RCC 7860 (cell line): Measurements from ENCODE around the gene PUM1.

ENCODE experiments used
- DNase-seq: peaks from one replicate; pipeline ENCODE4 v3.0.0-alpha.2; 2015; ENCODE audit warnings: low spot score
- FAIRE-seq: peaks from 2 replicates; lab custom pipeline; 2012; peaks lifted over from hg19 to GRCh38; lab: Jason Lieb, UNC

PUM1 gene

GRCh38 chr1:30898031-30898815 lies 167.3 kb downstream of the PUM1 start:
- FAIRE-seq (no peak), DNase-seq (no peak)

- DNase-seq (no peak), FAIRE-seq (no peak)
Observed at GRCh38 chr1:30896905-30897304, 168.6 kb downstream of the PUM1 start.

GRCh38 chr1:30895944-30896660 lies 169.4 kb downstream of the PUM1 start:
- FAIRE-seq (no peak), DNase-seq (no peak)

DNA sequence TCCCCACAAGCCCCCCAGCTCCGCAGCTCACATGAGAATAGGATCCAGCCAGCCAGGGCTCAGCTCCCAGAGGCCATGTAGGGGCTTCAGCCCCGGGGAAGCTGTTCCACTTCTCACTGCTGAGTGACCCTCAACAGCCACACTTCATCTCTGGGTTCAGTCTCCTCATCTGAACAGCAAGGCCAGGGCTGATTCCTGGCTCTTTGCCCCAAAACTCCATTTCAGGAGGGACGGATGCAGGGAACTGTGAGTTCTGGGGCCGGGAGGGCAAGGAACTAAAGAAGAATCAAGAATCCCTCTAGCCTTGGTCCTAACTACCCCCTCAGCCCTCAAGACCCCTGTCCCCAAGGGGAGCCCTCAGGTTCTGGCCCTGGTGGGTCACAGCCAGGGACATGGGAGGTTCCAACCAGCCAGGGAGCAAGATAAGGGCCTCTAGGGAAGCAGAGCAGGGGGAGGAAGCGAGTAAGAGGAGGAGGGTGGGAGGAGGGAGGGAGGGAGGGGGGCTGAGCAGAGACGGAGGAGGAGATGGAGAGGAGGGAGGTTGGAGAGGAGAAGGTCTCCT lies 170.1 kb downstream of the PUM1 start:
- FAIRE-seq (no peak), DNase-seq (no peak)

DNA sequence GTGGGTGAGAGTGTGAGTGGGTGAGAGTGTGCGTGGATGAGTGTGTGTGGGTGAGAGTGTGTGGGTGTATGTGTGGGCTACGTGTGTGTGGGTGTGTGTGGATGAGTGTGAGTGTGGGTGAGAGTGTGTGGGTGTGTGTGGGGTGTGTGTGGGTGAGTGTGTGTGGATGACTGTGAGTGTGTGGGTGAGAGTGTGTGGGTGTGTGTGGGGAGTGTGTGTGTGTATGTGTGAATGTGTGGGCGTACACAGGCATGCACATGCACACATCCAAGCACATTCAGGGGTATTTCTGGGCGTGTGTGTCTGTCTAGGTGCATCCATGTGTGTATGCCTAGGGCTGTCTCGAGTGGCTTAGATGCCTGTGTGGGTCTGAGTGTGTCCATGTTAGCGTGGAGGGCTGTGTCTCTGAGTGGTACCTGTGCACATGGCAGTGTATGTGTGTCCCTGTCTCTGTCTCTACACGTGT lies 171.0 kb downstream of the PUM1 start:
- DNase-seq (no peak), FAIRE-seq (no peak)

DNA sequence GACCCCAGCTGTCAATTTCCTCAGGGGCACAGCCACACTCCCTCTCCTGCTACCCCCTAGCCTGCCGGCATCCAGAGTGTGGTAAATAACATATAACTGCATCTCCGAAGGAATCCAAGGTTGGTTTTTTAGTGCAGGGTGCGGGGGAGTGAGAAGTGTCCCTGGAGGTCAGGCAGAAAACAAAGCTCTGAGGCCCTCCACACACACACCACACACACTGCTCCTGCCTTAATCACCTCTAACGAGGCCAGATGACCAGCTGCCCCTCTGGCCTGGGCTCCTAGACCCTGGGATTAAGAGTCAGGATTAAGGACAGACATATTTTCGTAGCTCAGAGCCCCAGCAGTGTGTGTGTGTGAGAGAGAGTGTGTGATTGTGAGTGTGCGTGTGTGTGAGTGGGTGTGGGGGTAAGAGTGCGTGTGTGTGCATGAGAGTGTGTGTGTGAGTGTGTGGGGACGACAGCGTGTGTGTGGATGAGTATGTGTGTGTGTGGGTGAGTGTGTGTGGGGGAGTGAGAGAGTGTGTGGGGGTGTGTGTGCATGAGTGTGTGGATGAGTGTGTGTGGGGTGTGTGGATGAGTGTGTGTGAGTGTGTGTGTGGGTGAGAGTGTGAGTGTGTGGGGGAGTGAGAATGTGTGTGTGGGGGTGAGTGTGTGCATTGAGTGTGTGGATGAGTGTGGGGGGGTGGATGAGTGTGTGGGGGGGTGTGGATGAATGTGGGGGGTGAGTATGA lies 171.6 kb downstream of the PUM1 start:
- DNase-seq = no peak
- FAIRE-seq = no peak

DNA sequence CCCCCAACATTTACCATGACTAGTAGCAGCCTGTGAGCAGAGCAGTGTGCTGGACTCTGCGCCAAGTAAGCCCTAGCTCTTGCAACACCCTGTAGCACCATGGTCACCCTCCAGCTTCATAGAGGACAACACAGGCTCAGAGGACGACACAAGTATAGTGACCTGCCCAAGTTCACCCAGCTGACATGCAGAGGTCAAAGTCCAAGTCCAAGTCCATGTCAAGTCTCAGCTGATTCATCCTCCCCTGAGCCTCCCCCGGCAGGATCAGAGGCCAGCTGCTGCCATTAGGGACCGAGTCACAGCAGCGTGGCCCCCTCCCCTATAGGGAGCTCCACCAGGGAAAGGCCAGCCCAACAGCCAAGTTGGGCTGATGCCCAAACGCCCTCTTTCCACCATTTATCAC lies 172.8 kb downstream of the PUM1 start:
- DNase-seq = peak; percentile 16
- no peak for FAIRE-seq

DNA sequence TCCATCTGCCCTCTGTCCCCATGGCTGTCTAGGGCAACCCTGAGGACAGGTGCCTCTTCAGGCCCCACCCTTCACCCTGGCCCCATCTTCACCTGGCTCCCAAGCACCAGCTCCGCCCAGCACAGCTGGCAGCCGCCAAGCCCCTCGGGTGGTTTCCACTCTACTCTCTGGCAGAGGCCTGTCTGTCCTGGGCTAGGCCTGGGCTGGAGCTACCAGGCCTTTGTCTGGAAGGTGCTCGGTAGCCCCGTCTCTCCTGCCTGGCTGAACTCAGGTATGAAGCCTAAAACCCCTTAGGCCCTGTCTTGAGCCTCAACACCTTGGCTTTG lies 174.3 kb downstream of the PUM1 start:
- FAIRE-seq = no peak
- no peak for DNase-seq

GRCh38 chr1:30890502-30891226 lies 174.9 kb downstream of the PUM1 start:
- DNase-seq (no peak), FAIRE-seq (no peak)

DNA sequence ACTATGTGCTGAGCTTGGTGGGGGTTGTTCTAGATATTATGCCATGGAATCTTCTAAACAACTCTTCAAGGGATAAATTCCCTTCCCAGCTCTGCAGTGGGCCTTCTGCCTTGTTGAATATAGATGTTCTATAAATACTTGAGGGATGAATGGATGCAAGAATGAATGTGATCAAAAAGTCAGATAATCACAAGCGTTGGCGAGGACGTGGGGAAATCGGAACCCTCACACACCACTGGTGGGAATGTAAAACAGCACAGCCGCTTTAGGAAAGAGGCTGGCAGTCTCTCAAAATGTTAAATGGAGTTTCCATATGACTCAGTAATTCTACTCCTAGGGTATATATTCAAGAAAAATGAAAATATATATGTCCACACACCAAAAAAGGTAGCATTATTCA lies 176.0 kb downstream of the PUM1 start:
- FAIRE-seq = no peak

GRCh38 chr1:30888975-30889374 lies 176.5 kb downstream of the PUM1 start:
- no peak for FAIRE-seq
- DNase-seq = no peak

More for the DNA sequence above, 176.0 kb downstream of the PUM1 start:
- DNase-seq = no peak

GRCh38 chr1:30888391-30888790 lies 177.1 kb downstream of the PUM1 start:
- FAIRE-seq (no peak), DNase-seq (no peak)

DNA sequence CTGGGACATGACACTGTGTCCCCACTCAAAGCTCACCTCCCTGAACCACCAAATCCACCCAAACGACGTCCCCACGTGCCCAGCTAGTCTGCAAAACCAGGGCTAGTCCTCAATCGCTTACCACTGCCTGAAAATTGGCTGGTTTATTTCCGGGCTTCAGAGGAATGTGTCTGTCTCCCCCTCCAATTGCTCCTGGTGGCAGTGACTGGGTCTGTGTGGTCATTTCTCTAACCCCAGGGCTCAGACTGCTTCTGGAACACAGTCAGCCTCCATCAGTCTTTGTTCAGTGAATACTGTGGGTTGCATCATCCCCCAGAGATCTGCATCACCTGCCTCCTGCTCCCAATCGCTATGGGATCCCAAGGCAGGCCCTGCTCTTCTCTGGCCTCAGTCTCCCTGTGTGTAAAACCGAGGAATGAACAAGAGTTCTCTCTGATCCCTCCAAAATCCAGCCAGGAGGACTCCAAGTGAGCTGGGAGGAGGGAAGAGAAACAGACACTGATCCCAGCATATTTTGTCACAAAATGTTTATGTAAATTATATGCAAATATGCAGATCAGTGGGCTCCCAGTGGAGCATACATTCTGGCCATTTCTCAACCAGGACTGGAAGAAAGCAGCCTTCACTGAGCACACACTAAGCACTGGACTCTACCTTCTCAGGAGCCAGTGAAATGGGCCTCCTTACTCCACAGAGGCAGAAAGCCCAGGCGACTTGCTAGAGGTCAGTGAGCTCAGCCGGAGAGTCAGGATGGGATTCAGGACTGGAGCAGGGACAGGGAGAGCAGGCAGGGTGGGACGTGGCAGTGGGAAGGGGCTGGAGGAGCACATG lies 177.8 kb downstream of the PUM1 start:
- no peak for FAIRE-seq
- DNase-seq = no peak

DNA sequence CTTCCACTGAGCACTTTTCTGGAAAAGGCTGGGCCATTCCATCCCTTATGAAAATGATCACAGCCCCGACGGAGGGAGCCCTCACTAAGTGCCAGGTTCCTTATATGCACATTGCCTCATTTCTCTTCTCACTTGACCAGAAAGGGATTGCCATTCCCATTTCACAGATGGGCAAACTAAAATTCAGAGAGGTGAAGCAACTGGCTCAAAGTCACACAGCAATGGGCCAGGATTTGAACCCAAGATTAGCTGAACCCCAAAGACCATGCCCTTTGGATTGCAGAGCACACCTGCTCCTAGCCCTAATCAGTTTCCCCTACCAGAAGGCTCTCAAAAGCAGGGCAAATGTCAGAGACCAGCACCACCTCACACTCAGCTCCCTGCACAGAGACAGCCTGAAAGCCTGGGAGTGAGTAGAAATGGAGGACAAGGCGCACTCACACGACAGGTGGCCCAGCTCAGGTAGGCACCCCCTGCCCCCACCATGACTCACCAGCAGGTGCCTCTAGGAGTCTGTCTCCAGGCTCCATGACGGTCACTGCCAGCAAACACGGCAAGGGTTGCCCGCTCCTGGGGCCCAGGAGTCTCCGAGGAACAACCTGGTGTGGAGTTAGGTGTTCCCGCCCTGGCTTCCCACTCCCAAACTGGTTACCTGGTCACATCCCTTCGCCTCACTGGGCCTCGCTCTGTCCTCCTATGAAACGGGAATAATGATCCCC lies 178.6 kb downstream of the PUM1 start:
- no peak for FAIRE-seq
- no peak for DNase-seq

DNA sequence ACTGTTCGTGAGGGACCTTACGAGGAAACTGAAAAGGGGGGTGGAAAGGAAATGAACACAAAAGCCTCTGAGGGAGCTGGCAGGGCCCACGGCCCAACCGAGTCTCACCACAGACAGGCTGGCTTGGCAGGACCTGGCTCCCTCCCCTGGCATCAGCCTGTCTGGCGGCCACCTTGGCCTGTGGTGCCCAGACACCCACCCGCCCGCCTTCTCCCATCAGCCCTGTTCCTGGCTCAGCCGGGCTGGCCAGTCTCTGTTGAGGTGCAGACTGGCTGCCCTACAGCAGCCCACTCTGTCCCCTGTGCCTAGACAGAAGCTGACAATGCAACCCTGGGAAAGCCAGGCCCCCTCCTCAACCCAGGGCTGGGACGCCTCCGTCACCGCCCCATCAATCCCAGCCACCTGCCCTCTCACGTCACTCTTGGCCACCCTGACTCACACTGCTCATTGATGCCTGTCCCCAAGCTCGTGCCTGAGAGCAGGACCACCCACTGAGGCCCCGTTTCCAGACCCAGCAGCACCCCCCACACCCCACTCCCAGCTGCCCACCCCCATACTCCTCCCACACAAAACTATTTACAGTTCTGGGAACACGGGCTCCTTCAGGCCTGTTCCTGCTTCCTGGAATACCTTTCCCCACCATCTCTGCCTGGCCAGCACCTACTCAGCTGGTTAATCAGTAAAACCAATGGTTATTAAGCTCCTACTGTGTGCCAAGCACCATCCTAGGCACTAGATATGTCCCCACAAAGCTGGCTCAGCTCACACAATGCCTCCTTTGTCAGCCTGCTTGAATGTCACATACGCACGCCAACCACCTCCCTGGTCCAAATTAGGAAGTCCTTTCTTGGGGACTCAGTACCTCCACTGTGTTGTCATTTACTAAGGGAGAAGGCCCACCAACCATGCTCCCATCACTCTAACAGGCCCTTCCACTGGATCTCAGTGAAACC lies 179.7 kb downstream of the PUM1 start:
- FAIRE-seq (no peak), DNase-seq (no peak)

DNA sequence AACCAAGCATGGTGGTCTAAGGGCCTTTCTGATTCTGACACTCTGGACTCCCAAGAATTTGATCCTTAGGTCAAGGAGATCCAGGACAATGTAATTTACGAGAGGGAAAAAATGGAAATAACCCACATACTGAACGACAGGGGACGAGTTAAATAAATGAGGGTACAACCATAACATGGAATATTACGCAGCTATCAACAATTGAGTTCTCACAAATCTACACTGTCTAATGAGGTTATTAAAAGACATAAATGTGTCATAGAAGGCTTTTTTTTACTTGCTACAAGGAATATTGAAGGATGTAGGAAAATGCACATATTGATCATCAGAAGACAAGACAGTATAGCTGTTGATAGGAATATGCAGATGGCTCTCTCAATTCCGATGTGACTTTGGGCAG lies 180.8 kb downstream of the PUM1 start:
- no peak for FAIRE-seq
- DNase-seq = no peak

GRCh38 chr1:30883389-30884172 lies 181.9 kb downstream of the PUM1 start:
- no peak for FAIRE-seq
- no peak for DNase-seq
